CD4-positive, alpha-beta T cell (primary cell): Measurements from ENCODE around the gene TARS3. TPM values are rescaled to one million over a fixed set of nuclear protein-coding genes. Genes with fewer than 3 reads are reported as not detected.

ENCODE experiments used
- ATAC-seq: fragments of 200-7000 bp; cut with Tn5 transposase; one replicate; pipeline ENCODE4 v1.10.0; 2022; ENCODE audit warnings: mild to moderate bottlenecking; ENCODE audit not compliant: poor library complexity
- CTCF ChIA-PET: fragments of 350-600 bp; sonication (Branson Sonifier 250); formaldehyde crosslinking; loops from one replicate; lab custom pipeline; 2021; ENCODE audit warnings: antibody characterized with exemption, inconsistent platforms; lab: Charles Lee
- POLR2A ChIA-PET: fragments of 350-600 bp; sonication (Branson Sonifier 250); formaldehyde crosslinking; loops from one replicate; lab custom pipeline; 2021; ENCODE audit warnings: antibody characterized with exemption, inconsistent platforms; lab: Charles Lee
- DNase-seq, 14 experiments: peaks; one replicate each; pipeline ENCODE4 v3.0.0-alpha.2; 2013 to 2020; ENCODE audit warnings: mixed read lengths in 2 of 14
- H3K27ac ChIP-seq, 2 donors: one replicate each; pipeline versions ENCODE4 v1.5.1 to v1.7.0; 2013; ENCODE audit warnings: low read length in 2 of 2, low read depth in 1 of 2, mild to moderate bottlenecking in 1 of 2
- H3K27me3 ChIP-seq, 2 experiments: 1 replicate in 1 of 2; 2 replicates in 1 of 2; pipeline versions ENCODE4 v1.6.1 to v1.7.0; 2013; ENCODE audit warnings: low read length in 2 of 2, control low read depth in 1 of 2, mild to moderate bottlenecking in 1 of 2, moderate library complexity in 1 of 2; ENCODE audit not compliant: insufficient read depth in 2 of 2, control insufficient read depth in 1 of 2
- H3K36me3 ChIP-seq: one replicate; pipeline ENCODE4 v1.6.1; 2013; ENCODE audit warnings: low read length, control low read depth; ENCODE audit not compliant: insufficient read depth
- H3K4me1 ChIP-seq: one replicate; pipeline ENCODE4 v1.6.1; 2013; ENCODE audit warnings: low read length, control low read depth; ENCODE audit not compliant: insufficient read depth
- H3K4me3 ChIP-seq: one replicate; pipeline ENCODE4 v1.5.1; 2013; ENCODE audit warnings: mild to moderate bottlenecking, low read length, moderate library complexity
- H3K9me3 ChIP-seq, 2 experiments: 1 replicate in 1 of 2; 2 replicates in 1 of 2; pipeline versions ENCODE4 v1.6.1 to v1.7.0; 2013; ENCODE audit warnings: low read length in 2 of 2, mild to moderate bottlenecking in 2 of 2, control low read depth in 1 of 2, moderate library complexity in 1 of 2; ENCODE audit not compliant: control insufficient read depth in 1 of 2, insufficient read depth in 1 of 2
- H3K27ac Mint-ChIP-seq: one replicate; pipeline ENCODE4 v1.8.0; 2020; ENCODE audit warnings: mixed read lengths
- H3K27me3 Mint-ChIP-seq: one replicate; pipeline ENCODE4 v1.8.0; 2021; ENCODE audit warnings: mixed read lengths
- H3K36me3 Mint-ChIP-seq: one replicate; pipeline ENCODE4 v1.8.0; 2021; ENCODE audit warnings: low read depth, mixed read lengths
- H3K4me1 Mint-ChIP-seq: one replicate; pipeline ENCODE4 v1.8.0; 2021; ENCODE audit warnings: low read depth, mixed read lengths
- H3K4me3 Mint-ChIP-seq: one replicate; pipeline ENCODE4 v1.8.0; 2020; ENCODE audit warnings: mild to moderate bottlenecking, mixed read lengths
- H3K9me3 Mint-ChIP-seq: one replicate; pipeline ENCODE4 v1.8.0; 2020; ENCODE audit warnings: mixed read lengths
- CTCF ChIP-seq: fragments of 200-600 bp; IDR thresholded peaks from one replicate; pipeline ENCODE4 v1.8.0; 2022; ENCODE audit warnings: antibody characterized with exemption, mild to moderate bottlenecking
- intact Hi-C, 2 experiments: fragments of 100-400 bp; cut with DNase I in 1 of 2; cut with micrococcal nuclease in 1 of 2; formaldehyde crosslinking; loops; one replicate each; pipeline versions ENCODE4 v1.15.1 to v1.9.0; 2023 to 2025; cut with DNase I, micrococcal nuclease
- total RNA-seq, 174 experiments: library from RNA in 2 of 174; stranded (reverse) in 2 of 174; gene quantifications; one replicate each; pipeline ENCODE4 v1.2.3 and lab custom pipeline; 2021 to 2026

TARS3 gene
- total RNA-seq, 2 experiments from 2014 or later: 16.6 to 18.1 TPM

GRCh38 chr15:101727186-101727585 is 2.9 kb upstream of the TARS3 start:
- H3K27ac ChIP-seq: no peak overlapping the region
- H3K4me3 ChIP-seq: no peak overlapping the region
- no peaks in the 10 kb centered on the region for H3K9me3 ChIP-seq
- Mint-ChIP-seq H3K4me1 (peaks cover 23% of the 10 kb centered on the region), H3K27ac (no peak overlapping the region), H3K9me3 (no peaks in the 10 kb centered on the region), H3K36me3 (peaks cover 15% of the 10 kb centered on the region), H3K27me3 (no peaks in the 10 kb centered on the region), H3K4me3 (no peak overlapping the region)
- H3K36me3 ChIP-seq: peaks cover 1% of the 10 kb centered on the region
- no peaks in the 10 kb centered on the region for H3K27me3 ChIP-seq
- intact Hi-C loops: loop anchor here in 1 of 2 experiments (10.0 kb wide), 1 partner anchor 1122 kb away; the partner anchor contains the start of genes ASB7 and LINS1
- ChIA-PET POLR2A (no interaction called here), CTCF (no interaction called here)
- no peak for DNase-seq
- ATAC-seq: no peak
- no peak for TF ChIP-seq CTCF
- H3K4me1 ChIP-seq: peaks cover 17% of the 10 kb centered on the region

DNA sequence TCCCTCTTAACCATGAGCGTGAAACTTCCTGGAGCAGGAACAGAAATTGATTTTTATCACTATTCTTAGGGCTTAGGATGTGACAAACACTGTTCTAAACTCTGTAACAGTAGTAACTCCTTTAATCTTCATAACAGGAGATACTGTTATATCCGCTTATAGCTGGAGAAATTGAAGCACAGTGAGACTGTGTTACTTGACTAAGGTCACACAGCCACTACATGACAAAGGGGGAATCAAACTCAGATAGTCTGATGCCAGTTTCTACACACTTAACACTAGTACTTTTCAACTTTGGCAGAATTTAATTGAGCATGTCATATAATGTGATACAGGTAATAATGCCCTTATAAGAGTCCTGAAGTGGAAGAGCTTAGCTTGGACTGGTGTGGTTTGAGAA is 800 bp upstream of the TARS3 start:
- DNase-seq (no peak), ATAC-seq (no peak)
- Mint-ChIP-seq H3K27me3 (no peaks in the 10 kb centered on the region), H3K27ac (peak overlapping the region; percentile 87), H3K4me1 (peaks cover 36% of the 10 kb centered on the region), H3K36me3 (peaks cover 34% of the 10 kb centered on the region), H3K9me3 (no peaks in the 10 kb centered on the region), H3K4me3 (peak overlapping the region; percentile 83)
- POLR2A ChIA-PET: no interaction called here
- Histone ChIP-seq H3K4me1 (peaks cover 20% of the 10 kb centered on the region), H3K9me3 (no peaks in the 10 kb centered on the region), H3K27me3 (no peaks in the 10 kb centered on the region), H3K4me3 (no peak overlapping the region), H3K36me3 (peaks cover 20% of the 10 kb centered on the region), H3K27ac (peak overlapping the region in 1 of 2 donors; percentile 61)
- intact Hi-C loops: loop anchor here (2.0 to 10.0 kb wide), 2 partner anchors 28 to 1120 kb away; partner anchors contain the start of genes ASB7 (in 1 of the 2) and LINS1 (in 1 of the 2)
- CTCF ChIA-PET: interaction anchor here (0.8 kb wide), 1 partner anchor 430 kb away, joined by 3 read pairs; the partner anchor contains the start of gene SNRPA1
- no peak for TF ChIP-seq CTCF

GRCh38 chr15:101724675-101725005 is 367 bp upstream of the TARS3 start:
- peaks cover 36% of the 10 kb centered on the region for H3K4me1 Mint-ChIP-seq
- H3K27me3 Mint-ChIP-seq: no peaks in the 10 kb centered on the region
- DNase-seq (no peak), ATAC-seq (no peak)
- H3K27ac Mint-ChIP-seq: peak overlapping the region; percentile 87
- H3K36me3 Mint-ChIP-seq: peaks cover 39% of the 10 kb centered on the region
- Histone ChIP-seq H3K4me1 (peaks cover 20% of the 10 kb centered on the region), H3K36me3 (peaks cover 25% of the 10 kb centered on the region), H3K27ac (peak overlapping the region; percentile 21 to 61), H3K27me3 (no peaks in the 10 kb centered on the region), H3K4me3 (peak overlapping the region; percentile 24), H3K9me3 (no peaks in the 10 kb centered on the region)
- TF ChIP-seq CTCF: no peak
- CTCF ChIA-PET: no interaction called here
- POLR2A ChIA-PET: interaction anchor here (0.7 to 2.5 kb wide), 15 partner anchors 13 to 1122 kb away, joined by 3 to 29 read pairs (median 4); partner anchors contain the start of genes ASB7, LINS1, SNRPA1 and TM2D3
- no peaks in the 10 kb centered on the region for H3K9me3 Mint-ChIP-seq
- intact Hi-C loops: loop anchor here (1.0 to 10.0 kb wide), 4 partner anchors 28 to 1120 kb away; partner anchors contain the start of genes ASB7 (in 1 of the 2), LINS1 (in 1 of the 2), SNRPA1 (in 1 of the 2) and TM2D3 (in 1 of the 2)
- H3K4me3 Mint-ChIP-seq: peak overlapping the region; percentile 83
